HG03432 (cell line): Measurements from ENCODE around the gene GOLT1B.
"Not testable (repeated sequence)": the region's sequence is repeated elsewhere in the genome, so short reads cannot be mapped to it uniquely, and the experiment has no call there.

Source experiments
- ATAC-seq: cut with Tn5 transposase; IDR thresholded peaks from one replicate; pipeline ENCODE4 v1.9.1; 2021; ENCODE audit warnings: mild to moderate bottlenecking, moderate library complexity; ENCODE audit not compliant: unreplicated experiment

The GOLT1B gene, protein sequence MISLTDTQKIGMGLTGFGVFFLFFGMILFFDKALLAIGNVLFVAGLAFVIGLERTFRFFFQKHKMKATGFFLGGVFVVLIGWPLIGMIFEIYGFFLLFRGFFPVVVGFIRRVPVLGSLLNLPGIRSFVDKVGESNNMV

DNA sequence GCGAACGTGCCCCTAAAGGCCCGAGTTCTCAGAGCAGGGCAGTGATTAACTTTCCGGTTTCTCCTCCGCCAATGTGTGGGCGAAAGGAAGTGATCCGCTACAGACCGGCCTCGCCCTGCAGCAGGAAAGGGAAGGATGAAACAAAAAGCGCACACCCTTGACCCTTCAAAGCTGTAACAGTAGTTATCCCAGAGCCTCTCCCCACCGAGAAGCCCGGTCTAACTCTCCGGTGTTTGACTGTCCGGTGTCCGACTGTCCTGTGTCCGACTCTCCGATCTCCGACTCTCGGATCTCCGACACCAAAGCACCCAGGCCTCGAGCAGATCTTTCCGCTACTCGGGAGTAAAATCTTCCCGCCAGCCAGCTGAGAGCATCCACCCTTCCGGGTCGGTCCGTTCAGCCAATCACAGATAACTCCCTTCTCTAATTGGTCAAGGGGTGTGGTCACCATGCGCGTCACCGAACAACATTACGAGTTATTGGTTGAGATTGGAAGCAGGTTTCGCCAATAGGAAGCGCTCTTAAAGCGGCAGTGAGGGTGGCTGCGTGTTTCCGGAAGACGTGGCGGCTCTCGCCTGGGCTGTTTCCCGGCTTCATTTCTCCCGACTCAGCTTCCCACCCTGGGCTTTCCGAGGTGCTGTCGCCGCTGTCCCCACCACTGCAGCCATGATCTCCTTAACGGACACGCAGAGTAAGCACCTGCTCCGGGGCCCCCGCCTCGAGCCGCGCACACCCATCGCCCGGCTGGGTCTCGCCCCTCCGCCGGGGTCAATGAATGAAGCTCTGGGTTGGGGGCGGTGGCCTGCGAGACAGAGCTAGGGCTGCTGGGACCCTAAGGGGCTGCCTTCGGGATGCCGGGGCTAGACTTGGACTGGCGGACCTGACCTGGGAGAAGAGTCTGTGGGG, at the start of gene GOLT1B, which contains the start of gene RECQL:
GOLT1B (plus strand) TSS at position 532 of the 906 bp plus-strand sequence; CDS start at position 667, 135 bp downstream.
RECQL (minus strand) TSS at position 378 of the 906 bp plus-strand sequence. CDS start 2,065 bp downstream, outside the sequence.
- peak; percentile 99 for ATAC-seq

DNA sequence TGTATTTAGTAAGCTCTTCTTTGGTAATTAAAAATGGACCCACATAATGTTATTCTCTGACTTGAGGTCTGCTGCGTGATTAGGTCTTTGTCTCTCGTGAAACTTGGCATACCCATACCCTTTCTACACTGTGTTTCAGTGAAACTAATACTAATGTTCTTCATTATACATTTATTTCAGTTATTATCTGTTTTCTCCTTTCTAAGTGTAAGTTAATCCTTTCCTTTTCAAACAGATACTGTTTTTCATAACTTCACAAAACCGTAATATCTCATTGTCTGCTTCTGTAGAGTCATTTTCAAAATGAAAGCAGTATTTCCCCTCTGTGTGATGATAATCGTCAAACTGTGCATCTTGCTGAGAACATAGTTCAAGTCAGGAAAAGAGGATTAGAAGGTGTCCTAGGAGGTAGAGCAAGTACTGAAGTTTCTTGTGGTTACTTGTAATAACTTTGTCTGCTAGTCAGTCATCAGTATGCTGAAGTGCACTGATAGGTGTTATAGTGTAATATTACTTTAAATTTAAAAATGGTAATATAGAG, 48.2 kb upstream of the GOLT1B start:
- ATAC-seq, result peak; percentile 84

DNA sequence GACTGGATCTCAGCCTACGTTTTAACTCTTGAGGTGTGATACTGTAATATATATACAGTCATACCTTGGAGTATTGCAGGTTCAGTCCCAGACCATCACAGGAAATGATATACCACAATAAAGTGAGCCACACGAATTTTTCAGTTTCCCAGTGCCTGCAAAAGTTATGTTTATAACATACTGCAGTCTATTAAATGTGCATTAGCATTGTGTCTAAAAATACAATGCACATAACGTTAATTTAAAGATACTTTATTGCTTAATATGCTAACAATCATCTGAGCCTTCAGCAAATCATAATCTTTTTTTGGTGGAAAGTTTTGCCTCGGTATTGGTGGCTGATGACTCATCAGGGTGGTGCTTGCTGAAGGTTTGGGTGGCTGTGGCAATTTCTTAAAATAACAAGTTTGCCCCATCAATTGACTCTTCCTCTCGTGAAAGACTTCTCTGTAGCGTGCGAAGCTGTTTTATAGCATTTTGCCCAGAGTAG, 45.3 kb upstream of the GOLT1B start:
- ATAC-seq, result no peak

DNA sequence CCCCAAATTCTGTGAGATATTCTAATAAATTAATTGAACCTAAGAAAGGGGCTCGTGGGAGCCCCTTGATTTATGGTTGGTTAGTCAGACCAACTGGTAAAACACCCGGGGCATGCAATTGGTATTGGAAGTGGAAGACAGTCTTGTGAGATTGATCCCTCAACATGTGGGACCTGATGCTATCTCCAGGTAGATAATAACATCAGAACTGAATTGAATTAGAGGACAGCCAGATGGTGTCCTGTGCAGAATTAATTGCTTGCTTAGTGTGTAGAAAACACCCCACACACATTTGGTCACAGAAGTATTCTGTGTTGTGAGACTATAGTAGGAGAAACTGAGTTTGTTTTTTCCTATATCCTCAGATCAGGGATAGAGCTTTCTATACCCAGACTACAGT, 42.1 kb upstream of the GOLT1B start:
- ATAC-seq, result no peak

DNA sequence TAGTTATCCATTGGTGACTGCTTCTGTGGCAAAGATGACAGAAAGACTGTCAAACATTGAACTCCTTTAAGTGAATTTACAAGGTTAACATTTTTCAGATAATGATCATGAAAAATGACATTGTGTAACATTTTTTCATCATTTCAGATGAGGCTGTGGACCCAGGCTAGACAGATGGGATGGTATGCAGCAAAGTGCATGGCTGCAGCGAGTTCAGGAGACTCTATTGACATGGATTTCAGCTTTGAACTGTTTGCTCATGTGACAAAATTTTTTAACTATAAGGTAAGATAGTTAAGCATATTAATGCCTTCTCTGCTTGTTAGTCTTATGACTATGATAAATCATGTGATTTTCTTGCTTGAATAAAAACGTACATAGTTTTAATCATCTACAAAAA, 34.3 kb upstream of the GOLT1B start:
- not testable (repeated sequence) for ATAC-seq

DNA sequence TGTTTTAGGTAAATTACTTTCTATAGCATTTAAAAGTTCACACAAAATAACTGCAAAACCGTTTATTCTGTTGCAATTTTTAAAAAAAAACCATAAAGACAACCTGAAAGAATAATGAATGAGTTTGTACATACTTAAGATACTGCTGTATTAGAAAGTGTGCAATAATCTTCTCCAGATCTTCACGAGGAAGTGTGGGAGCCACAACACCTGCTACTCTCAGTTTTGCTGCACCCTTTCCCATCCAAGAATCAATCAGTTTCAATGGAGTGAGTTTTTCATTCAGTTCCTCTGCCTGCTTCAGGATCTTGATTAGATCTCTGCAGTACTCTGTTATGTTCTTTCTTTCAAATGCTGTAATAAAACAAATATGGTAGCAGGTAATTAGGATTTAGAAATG, 30.3 kb upstream of the GOLT1B start:
- ATAC-seq, result no peak

DNA sequence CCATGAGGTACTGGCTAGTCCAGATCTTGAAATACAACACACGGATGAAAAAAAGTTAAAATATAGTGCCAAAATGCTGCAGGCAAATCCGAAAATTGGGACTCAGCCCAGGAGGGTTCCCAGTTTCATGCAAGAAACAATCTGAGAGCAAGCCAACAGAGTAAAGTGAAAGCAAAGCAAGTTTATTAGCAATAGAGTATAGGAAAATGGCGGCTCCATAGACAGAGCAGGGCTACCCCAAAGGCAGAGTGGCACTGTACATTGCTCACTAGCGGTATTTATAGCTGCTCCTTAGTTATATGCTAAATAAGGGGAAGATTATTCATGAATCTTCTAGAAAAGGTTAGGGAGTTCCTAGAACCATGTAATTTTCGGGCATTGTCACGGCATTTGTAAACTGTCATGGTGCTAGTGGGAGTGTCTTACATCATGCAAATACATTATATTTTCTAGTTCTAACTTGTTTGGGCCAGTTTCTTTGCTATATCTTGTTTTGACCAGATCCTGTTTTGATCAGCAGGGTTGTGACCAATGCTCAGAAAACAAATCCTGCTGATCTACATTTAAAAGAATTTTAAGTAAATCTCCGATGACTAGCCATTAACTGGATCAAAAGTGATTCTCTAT, 29.3 kb upstream of the GOLT1B start:
- ATAC-seq, result no peak

DNA sequence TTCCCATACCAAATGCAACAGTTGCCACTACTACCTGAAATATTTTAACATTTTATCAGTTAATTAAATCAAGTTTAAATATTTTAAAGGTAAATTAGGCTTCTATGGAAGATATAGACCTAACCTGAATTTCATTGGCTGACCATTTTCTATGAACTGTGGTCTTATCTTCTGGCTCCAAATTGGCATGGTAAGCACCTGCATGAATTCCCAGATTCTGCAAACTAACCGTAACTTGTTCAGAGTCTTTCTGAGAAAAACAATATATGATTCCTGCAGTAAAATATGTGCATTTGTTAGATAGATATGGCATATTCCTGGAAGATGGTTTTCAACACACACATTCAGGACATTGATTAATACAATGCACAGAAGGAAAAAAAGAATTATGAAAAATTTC, 26.0 kb upstream of the GOLT1B start:
- no peak for ATAC-seq

DNA sequence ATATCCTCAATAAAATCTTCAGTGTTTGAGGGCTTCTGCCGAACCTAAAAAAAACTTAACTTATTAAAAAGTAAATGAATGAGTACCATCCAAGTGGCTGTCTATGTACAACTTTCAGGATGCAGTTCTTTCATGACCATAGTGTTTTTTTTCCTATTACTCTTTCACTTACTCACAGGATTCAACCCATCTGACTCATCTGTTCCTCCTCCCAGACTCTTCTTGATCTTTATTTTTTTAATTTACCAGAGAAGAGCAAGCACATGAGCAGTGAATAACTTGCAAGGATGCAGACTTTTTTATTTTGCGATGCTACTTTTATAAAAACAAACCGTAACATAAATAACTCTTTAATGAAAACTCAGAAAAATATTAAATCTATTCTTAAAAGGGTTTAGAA, 24.6 kb upstream of the GOLT1B start:
- no peak for ATAC-seq

DNA sequence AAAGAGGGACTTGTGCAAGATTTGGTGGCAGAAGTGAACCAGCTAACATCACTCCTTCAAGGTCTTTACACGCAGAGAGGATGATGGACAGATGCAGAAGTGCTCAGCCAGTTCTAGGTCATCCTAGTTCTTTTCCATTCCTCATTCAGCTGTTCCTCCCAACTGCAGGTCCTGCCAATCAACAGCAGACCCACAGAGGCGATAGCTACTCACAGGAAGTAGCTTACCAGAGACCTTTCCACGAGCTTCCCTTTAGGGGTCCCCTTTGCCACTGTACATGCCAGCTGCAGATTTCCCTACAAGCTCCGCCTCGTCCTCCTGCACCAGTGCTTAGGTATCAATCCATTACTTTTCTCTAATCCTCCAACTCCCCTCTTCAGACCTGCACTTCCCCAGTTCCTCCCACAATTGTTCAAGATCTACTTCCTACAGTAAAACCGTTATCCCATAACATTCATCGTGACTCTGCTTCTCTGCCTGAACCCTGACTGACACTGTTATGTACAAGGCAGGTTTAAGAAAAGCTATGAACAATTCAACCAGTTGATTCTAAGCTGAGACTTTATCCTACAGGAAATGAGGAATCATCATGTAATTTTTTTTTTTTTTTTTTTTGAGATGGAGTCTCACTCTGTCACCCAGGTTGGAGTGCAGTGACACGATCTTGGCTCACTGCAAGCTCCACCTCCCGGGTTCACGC, 22.7 kb upstream of the GOLT1B start:
- no peak for ATAC-seq

DNA sequence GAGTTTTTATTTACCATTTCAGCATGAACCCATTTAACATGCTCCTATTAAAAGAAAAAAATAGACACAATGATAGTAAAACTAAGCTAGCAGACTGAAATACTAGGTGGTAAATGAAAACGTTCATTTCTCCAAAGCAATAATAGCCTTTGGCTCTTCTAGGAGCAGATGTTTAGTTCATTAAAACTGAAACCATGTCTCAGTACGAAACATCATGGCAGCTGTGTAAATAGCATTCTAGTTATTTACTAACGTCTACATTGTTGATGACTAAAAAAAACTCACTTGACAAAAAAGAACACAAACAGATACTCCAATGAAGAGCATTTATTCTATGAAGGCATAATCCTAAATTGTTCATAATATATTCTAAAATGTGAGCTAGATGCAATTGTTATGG, 18.1 kb upstream of the GOLT1B start:
- ATAC-seq, result no peak

DNA sequence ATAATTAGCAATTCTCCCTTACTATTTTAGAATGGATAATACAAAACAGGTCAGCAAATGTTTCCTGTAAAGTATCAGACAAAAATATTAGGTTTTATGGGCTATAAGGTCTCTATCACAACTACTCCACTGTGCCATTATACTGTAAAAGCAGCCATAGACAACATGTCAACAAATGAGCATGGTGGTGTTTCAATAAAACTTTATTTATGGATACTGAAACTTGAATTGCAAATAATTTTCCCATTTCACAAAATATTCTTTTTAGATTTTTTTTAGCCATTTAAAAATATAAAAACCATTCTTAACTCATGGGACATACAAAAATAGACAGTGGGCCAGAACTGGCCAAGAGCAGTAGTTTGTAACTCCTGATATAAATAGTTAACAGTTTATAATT, 15.6 kb upstream of the GOLT1B start:
- ATAC-seq, result no peak

DNA sequence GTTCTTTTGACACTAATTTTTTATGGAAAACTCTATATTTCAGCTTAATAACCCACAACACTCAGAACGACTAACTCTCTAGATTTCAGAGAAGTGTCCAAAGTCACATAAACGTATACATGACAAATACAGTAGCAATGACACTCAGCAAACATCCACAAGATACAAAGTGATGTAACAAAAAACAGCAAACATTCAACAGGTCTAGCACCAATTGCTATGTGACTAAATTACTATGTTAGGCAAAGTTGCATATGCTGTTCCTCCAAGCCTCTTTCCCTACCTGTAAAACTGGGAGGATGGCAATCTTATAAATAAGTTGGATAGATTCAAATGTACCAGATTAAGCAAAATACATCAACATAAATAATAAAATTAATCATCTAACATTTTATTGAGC, 1.8 kb upstream of the GOLT1B start:
- ATAC-seq, result no peak

DNA sequence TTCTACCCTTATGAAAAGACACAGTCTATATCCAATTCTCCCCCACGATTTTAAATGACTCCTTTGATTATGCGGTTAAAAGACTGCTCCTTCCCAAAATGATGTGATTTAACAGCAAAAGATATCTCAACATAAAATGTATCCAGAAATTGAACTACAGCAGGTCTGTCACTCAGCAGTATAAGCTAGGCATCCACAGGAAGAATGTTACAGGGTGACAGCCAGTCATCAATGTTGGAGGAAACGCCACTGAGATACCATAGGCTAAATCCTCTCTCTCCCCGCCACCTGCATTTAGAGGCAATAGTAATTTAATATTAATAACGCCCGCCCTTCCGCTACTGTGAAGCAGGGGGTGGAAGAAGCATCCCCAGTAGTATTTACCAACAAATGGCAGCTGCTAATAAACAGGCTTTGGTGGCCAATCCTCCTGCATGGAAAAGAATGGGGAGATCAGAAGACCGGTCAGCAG, 767 bp upstream of the GOLT1B start:
- no peak for ATAC-seq

DNA sequence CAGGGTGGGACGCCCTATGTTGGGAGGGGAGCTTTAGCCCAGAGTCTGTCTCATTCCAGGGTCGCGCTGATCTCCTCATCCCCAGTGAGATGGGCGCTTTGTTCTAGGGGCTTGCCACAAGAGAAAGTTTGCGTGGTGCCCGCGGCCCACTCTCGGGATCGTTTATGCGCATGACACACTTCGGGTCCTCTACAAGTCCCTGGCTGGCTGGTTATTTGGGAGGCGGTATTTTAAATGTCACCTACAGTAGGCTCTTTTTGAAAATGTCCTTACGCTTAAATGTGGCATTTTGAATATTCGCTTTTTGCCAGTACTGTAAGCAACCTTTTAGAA, 541 bp downstream of the GOLT1B start:
- no peak for ATAC-seq

DNA sequence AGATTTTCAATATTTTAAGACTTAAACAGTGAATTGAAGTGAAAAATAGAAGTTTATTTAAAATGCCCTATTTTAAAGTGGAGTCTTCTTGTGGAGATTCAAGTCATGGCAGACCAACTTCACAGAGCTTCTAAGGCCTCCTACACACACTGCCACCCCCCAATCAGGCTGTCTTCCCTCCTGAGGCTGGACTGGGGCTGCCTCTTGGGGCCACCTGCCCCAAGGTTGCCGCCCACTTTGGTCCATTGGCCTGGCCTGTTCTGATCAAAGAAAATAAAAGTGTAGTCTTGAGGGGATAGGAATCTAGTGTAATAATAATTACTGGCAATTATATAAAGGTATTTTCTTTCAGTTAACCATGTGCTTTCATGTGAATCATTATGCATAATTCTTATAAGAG, 1.3 kb downstream of the GOLT1B start:
- ATAC-seq, result no peak

DNA sequence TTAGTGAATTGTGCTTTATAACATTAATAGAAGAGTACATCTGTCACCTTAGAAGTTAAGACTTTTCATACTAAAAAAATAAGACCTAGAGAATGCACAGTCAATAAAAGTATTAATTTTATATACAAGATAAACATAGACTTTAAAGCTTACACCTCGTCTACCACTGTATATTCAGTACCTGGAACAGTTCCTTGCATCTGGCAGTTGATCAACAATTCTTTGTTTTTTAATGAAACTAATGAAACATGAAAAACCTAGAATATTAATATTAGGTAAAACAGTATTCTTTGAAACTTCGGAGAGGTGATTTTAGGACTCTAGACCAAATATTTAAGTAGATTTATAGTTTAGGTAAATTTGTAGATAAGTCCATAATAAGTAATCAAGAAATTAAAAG, 4.3 kb downstream of the GOLT1B start:
- no peak for ATAC-seq

DNA sequence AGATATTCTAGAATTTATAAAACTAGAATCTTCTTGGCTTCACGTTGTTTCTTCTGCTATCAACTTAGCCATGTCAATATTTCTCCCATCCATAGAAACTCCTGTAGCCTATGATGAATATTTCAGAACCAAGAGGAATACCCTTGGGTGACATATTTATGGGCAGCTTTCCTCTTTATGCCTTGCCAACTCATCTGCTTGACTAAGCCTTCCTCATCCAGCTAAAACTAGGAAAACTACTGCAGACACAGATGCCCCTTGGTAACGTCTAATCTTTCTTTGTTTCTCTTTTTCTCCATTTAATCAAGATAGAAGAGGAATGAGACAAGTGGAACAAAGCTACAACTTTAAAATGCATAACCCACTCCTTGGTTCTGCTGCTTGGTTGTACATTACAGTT, 6.3 kb downstream of the GOLT1B start:
- ATAC-seq, result no peak

DNA sequence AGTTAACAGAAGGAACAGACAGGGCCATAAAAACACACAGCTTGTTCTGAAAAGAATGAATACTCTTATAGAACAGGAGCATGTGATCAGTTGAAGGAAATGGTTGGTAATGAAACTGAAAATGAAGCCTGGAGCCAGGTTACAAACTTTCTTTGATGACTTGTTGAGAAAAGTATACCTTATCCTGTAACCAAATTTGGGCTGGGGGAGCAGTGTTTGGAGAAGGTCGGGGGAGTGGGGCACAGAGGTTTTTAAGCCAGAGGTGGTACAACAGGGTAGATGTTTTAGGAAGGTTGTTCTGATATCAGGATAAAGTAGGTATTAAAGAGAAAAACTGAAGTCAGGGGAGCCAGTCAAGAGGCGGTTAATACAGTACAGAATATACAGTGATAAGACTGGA, 8.2 kb downstream of the GOLT1B start:
- ATAC-seq, result peak; percentile 94

DNA sequence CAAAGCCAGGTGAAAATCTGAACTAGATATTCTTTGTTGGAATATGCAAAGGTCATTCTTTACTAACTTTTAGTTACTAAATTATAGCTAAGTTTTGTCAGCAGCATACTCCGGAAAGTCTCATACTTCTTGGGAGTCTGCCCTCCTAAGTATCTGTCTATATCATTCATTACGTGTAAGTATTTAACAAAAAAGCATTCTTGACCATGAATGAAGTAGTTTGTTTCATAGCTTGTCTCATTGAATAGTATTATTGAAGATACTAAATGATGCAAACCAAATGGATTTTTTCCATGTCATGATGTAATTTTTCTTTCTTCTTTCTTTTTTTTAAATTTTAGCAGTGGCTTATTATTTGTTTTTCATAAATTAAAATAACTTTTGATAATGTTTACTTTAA, 14.7 kb downstream of the GOLT1B start:
- ATAC-seq, result no peak

DNA sequence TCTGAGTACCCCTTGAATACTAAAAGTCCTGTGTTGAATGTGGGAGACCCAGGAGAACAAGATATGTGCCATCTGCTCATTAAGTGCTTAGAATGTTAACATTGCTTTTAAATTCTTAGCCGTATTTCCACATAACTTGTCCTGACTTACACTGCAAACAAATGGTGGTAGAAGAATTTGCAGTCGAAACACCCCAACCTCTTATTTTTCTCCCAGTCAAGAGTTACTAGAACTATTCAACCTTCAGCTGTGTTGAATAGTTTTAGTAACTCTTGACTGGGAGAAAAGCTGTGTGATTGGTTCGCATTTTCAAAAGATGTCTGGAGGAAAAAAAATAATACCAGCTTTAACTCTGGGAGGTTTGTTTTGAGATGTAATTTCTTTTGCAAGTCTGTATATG, 16.9 kb downstream of the GOLT1B start:
- no peak for ATAC-seq
